Measurements from ENCODE around the gene SOX5. TPM values are rescaled to one million over a fixed set of nuclear protein-coding genes. Genes with fewer than 3 reads are reported as not detected.
A peak's percentile ranks its signal among the peaks of the same experiment; 100 is the strongest.

Gene SOX5
- total and polyA plus RNA-seq, 7 donors: 0.17 to 2.9 (median 0.47) TPM

- no peak overlapping the region for H3K27ac ChIP-seq
- 62 to 84% (median 66%) methylated on average over 2 of the region's 2 CpGs for WGBS, 3 donors
- intact Hi-C loops (cut with DNase I): no loop called here
- no peak for TF ChIP-seq CTCF (IDR thresholded peaks at IDR 0.05)
- no peaks in the 10 kb centered on the region for H3K9me3 ChIP-seq
- H3K4me3 ChIP-seq: no peak overlapping the region
- DNase-seq (no peak), ATAC-seq (no peak)
- no peaks in the 10 kb centered on the region for H3K27me3 ChIP-seq (ENCODE audit: insufficient read depth in 3 of 3, low read length in 2 of 3)
- H3K4me1 ChIP-seq: no peaks in the 10 kb centered on the region
- H3K36me3 ChIP-seq (ENCODE audit: insufficient read depth in 1 of 2, low read depth in 1 of 2): no peaks in the 10 kb centered on the region
Observed at GRCh38 chr12:23929906-23930305, 19.6 kb downstream of the SOX5 start.

- H3K4me1 ChIP-seq: no peaks in the 10 kb centered on the region
- DNase-seq (no peak), ATAC-seq (no peak)
- no peak overlapping the region for H3K4me3 ChIP-seq
- WGBS, 3 donors: 80 to 86% (median 82%) methylated on average over 3 of the region's 3 CpGs
- no peaks in the 10 kb centered on the region for H3K27me3 ChIP-seq (ENCODE audit: insufficient read depth in 3 of 3, low read length in 2 of 3)
- no peaks in the 10 kb centered on the region for H3K9me3 ChIP-seq
- no peak overlapping the region for H3K27ac ChIP-seq
- TF ChIP-seq CTCF (IDR thresholded peaks at IDR 0.05): no peak
- intact Hi-C loops (cut with DNase I): no loop called here
- H3K36me3 ChIP-seq (ENCODE audit: insufficient read depth in 1 of 2, low read depth in 1 of 2): no peaks in the 10 kb centered on the region
Observed at GRCh38 chr12:23927907-23928306, 21.6 kb downstream of the SOX5 start.

- intact Hi-C loops (cut with DNase I): no loop called here
- Histone ChIP-seq H3K36me3 (ENCODE audit: insufficient read depth in 1 of 2, low read depth in 1 of 2) (no peaks in the 10 kb centered on the region), H3K9me3 (no peaks in the 10 kb centered on the region), H3K27me3 (ENCODE audit: insufficient read depth in 3 of 3, low read length in 2 of 3) (no peaks in the 10 kb centered on the region), H3K4me3 (peak overlapping the region; percentile 9), H3K4me1 (no peaks in the 10 kb centered on the region), H3K27ac (no peak overlapping the region)
- WGBS, 3 donors: 48 to 59% (median 49%) methylated on average over 5 of the region's 5 CpGs
- ATAC-seq: no peak
- TF ChIP-seq CTCF (IDR thresholded peaks at IDR 0.05): no peak
- no peak for DNase-seq
Observed at GRCh38 chr12:23921099-23921856, 28.2 kb downstream of the SOX5 start.

GRCh38 chr12:23911574-23911973, 37.9 kb downstream of the SOX5 start:
- Histone ChIP-seq H3K9me3 (no peaks in the 10 kb centered on the region), H3K36me3 (ENCODE audit: insufficient read depth in 1 of 2, low read depth in 1 of 2) (no peaks in the 10 kb centered on the region), H3K27me3 (ENCODE audit: insufficient read depth in 3 of 3, low read length in 2 of 3) (no peaks in the 10 kb centered on the region), H3K27ac (no peak overlapping the region), H3K4me1 (no peaks in the 10 kb centered on the region), H3K4me3 (no peak overlapping the region)
- intact Hi-C loops (cut with DNase I): no loop called here
- WGBS, 3 donors: 90 to 94% (median 92%) methylated on average over 3 of the region's 3 CpGs
- TF ChIP-seq CTCF (IDR thresholded peaks at IDR 0.05): no peak
- no peak for DNase-seq
- ATAC-seq: no peak

GRCh38 chr12:23909551-23909950, 39.9 kb downstream of the SOX5 start:
- Histone ChIP-seq H3K4me3 (no peak overlapping the region), H3K27me3 (ENCODE audit: insufficient read depth in 3 of 3, low read length in 2 of 3) (no peaks in the 10 kb centered on the region), H3K4me1 (no peaks in the 10 kb centered on the region), H3K27ac (no peak overlapping the region), H3K36me3 (ENCODE audit: insufficient read depth in 1 of 2, low read depth in 1 of 2) (no peaks in the 10 kb centered on the region), H3K9me3 (no peaks in the 10 kb centered on the region)
- no peak for ATAC-seq
- intact Hi-C loops (cut with DNase I): no loop called here
- no peak for TF ChIP-seq CTCF (IDR thresholded peaks at IDR 0.05)
- 67 to 76% (median 69%) methylated on average over 1 of the region's 1 CpG for WGBS, 3 donors
- no peak for DNase-seq

All from psoas muscle (tissue), 8 donors.